HG03103 (cell line): ENCODE data around the gene WDR64.

Experiments
- ATAC-seq: cut with Tn5 transposase; IDR thresholded peaks from one replicate; pipeline ENCODE4 v1.9.1; 2021; ENCODE audit warnings: low read depth; ENCODE audit not compliant: unreplicated experiment

WDR64 gene

DNA sequence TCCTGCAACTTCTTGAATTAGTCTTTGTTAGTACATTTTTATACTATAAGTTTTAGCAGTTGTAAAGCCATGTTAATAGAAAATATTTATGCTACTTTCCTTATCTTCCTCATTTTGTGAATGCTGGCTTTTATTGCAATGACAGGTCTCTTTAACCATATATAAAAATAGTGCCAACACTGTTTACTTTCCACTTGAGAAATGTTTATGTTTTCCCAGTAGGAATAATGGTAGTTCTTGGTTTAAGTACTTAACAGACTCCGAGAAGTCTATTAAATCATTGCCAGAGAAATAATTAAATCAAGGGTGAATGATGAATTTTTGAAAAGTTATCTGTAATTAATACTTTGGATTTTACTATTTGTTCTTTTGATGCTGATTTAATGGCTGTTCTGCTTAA is 21.6 kb upstream of the WDR64 start:
- no peak for ATAC-seq

GRCh38 chr1:241630899-241631298 is 21.2 kb upstream of the WDR64 start:
- ATAC-seq: no peak

DNA sequence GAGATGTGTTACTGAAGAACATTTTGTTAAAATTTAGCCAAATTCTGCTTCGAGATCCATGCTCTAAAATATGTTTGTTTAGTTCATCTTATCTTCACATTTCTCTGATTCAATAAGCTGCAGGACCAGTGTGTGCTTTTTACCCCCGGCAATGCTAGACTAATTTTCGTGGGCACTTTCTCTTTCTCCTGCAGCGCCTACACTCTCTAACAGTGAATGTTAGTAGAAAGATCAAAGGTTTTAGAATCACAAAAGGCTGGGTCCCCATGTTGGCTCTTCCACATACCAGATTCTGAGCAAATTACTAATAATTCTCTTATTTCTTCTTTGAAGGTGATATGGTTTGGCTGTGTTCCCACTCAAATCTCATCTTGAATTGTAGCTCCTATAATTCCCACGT is 20.4 kb upstream of the WDR64 start:
- ATAC-seq: no peak

DNA sequence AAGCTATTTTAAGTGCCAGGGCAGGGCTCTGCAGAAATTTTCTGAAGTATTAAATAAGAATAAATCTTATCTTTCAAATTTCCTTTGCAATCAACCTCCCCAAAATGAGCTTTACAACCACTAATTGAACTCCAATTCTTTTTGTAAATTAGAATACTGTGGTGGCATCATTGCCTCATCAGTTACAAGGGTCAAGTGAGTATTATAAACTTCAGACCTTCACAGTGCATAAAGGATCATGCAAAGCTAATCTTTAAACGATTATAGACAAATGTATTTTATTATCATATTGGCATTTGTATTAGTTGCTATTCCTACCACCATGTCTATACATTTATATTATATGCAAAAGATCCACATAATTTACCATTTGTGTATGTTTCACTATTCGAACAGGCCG is 19.1 kb upstream of the WDR64 start:
- no peak for ATAC-seq

- no peak for ATAC-seq
Observed at GRCh38 chr1:241635556-241636152, 16.4 kb upstream of the WDR64 start.

DNA sequence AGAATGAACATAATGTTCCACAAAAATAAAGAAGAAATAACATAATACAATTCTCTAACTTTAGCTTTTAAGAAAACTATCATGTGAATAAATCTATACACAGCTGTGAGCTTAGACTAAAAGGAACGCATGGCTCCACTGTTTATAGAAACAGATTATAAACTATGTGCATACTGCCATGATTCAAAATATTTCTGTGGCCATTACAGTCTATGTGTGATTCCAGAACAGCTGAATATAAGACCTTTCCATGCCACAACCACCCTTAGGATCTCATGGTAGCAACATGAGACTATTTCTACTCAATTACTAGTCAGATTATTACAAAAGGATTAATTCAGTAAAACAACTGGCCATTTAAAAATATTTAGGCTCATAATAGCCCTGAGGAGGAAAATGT is 15.8 kb upstream of the WDR64 start:
- no peak for ATAC-seq

- ATAC-seq: no peak
Observed at GRCh38 chr1:241637046-241637590, 15.0 kb upstream of the WDR64 start.

- ATAC-seq: no peak
Observed at GRCh38 chr1:241637604-241638003, 14.5 kb upstream of the WDR64 start.

- no peak for ATAC-seq
Observed at GRCh38 chr1:241638099-241638682, 13.9 kb upstream of the WDR64 start.

DNA sequence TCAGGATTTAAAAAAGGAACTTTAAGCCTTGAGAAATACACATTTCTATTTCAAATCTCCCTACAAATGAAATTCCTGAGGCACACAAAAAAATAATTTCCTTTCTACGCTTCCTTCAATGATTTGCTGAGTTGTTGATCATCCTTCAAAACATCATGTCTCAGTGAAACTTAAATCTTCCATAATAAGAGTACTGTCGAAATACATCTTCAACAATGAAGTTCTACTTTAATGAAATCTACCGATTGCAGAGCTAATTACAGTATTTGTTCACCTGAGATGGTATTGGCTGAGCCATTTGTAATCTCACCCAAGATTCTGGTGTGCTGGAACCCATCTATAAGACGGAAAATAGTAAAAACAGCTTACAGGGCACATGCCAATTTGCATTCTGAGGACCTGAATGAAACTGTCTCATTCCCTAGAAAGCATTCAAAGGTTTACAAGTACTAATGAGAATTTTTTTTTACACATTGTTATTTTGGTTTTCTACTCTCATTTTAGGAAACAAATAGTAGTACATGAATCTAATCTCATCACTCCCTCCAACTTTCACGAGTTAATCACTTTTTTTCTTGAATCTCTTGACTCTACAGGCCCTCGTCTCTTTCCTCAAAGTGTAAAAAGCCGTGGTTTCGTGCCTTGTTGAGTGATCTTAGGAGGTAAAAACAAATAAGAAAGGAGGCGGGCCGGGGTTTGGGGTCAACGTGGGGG is 13.0 kb upstream of the WDR64 start:
- no peak for ATAC-seq

DNA sequence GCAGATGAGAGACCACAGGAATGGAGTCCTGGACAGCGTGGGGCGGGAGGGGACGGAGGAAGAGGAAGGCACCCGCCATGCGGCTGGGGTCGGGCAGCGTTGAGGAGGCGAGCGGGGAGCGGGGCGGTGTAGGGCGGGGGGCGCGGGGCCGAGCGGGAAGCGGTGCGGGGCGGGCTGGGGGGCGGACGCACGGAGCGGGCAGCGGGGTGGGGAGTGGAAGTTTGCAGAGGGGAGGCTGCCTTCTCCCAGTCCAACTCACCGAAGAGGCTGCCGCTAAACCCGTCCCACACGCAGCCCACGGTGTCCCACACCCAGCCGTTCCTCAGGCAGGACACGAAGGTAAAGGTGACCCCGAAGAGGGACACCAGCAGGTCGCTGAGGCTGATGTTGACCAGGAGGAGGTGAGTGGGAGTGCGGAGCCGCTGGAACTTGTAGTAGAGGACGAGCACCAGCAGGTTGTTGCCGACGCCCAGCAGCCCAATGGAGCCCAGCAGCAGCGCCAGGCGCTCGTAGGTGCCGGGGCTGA is 12.4 kb upstream of the WDR64 start:
- peak; percentile 43 for ATAC-seq

GRCh38 chr1:241640149-241640866 is 11.8 kb upstream of the WDR64 start, which contains the start of the genes CHML and OPN3:
Gene CHML, minus strand, starts transcription at chr1:241640369. Its CDS starts 4,603 bp downstream, at chr1:241635766.
Gene OPN3, minus strand, starts transcription at chr1:241640369. Its CDS starts 115 bp downstream, at chr1:241640254.
- ATAC-seq: peak; percentile 86

GRCh38 chr1:241640867-241641622 is 11.0 kb upstream of the WDR64 start:
- no peak for ATAC-seq

DNA sequence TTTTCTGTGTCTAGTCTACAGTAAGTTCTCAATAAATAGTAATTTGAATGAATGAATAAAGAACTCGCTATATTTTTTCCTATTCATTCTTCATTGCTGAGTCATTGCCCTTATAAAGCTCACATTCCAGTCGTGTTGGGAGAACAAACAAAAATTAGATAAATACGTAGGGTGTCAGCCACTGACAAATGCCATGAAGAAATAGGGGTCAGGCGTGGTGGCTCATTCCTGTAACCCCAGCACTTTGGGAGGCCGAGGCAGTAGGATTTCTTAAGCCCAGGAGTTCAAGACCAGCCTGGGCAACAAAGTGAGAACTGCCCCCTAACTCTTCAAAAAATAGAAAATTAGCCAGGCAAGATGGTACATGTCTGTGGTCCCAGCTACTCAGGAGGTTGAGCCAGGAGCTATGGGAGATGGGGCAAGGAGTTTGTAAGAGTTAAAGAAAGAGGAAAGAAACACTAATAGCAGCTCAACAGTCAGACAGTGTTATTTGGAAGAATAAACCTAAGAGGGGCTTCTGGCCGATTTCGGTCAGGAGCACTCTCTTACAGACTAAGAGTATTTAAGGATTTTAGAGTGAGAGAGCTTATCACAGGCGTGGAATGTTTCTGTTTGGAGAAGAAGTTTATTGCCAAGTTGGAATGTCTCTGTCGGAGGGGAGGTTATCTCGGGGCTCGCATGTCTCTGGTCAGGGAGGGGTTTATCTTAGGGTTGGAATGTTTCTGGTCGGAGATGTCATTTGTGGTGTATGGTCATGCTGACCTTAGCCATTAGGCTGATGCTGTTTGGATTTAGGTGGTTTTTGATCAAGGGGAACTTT is 10.1 kb upstream of the WDR64 start:
- ATAC-seq: no peak

DNA sequence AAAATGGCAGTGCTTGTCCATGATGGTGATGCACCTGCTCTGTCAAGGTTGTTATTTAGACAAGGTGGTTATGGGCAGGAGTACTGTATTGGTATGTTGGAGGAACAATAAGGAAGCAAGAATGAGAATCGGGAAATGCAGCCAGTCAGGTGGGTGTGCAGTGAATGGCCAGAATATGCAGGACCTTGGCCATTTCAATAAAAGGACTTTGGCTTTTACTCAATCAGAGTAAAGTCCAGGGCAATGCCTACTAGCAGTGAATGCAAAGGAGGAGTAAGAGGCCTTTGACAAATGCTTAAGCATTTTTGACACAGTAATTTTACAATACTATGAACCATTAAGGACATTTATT is 9.5 kb upstream of the WDR64 start:
- ATAC-seq: no peak

GRCh38 chr1:241644259-241644658 is 7.8 kb upstream of the WDR64 start:
- ATAC-seq: no peak

GRCh38 chr1:241645199-241645598 is 6.9 kb upstream of the WDR64 start:
- no peak for ATAC-seq

DNA sequence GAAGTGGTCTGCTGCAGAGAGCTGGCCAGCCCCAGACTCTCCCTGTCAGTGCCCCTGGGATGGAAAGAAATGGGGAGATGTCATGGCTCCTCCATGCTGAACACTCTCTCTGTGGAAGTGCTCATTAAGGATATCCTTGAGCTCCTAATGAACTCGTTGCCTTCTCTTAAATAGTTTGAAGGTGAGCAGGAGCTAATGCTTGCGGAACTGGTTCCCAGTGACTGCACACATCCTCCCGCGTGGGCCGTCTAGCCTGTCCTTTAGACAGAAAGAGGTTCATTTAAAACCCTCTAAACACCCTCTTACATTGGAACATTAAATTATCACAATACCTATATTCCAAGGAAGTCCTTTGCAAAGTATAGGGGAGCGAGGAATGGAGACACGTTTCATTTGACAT is 5.9 kb upstream of the WDR64 start:
- ATAC-seq: no peak

DNA sequence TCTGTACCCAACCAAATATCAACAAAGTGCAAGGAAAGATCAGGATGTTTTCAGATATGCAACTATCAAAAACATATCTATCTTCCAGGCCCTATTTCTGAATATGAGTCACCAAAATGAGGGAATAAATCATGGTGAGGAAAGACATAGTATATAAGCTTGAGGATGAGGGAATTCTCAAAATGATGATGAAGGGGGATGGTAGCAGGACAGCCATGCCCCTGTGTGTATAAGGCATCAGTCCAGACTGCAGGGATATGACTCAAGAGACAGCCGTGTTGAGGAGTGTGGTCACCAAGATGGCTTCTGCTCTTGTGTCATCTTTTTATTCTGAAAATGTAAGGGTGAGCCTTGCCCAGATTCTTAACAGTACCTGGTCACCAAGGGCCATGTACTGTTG is 4.4 kb upstream of the WDR64 start:
- ATAC-seq: no peak
